HG03460 (cell line): ENCODE data around the gene WDR87.
A peak's percentile ranks its signal among the peaks of the same experiment; 100 is the strongest.
"Not testable (repeated sequence)": the region's sequence is repeated elsewhere in the genome, so short reads cannot be mapped to it uniquely, and the experiment has no call there.

Experiments
- ATAC-seq: cut with Tn5 transposase; IDR thresholded peaks from one replicate; pipeline ENCODE4 v1.9.1; 2021; ENCODE audit not compliant: unreplicated experiment

The WDR87 gene

DNA sequence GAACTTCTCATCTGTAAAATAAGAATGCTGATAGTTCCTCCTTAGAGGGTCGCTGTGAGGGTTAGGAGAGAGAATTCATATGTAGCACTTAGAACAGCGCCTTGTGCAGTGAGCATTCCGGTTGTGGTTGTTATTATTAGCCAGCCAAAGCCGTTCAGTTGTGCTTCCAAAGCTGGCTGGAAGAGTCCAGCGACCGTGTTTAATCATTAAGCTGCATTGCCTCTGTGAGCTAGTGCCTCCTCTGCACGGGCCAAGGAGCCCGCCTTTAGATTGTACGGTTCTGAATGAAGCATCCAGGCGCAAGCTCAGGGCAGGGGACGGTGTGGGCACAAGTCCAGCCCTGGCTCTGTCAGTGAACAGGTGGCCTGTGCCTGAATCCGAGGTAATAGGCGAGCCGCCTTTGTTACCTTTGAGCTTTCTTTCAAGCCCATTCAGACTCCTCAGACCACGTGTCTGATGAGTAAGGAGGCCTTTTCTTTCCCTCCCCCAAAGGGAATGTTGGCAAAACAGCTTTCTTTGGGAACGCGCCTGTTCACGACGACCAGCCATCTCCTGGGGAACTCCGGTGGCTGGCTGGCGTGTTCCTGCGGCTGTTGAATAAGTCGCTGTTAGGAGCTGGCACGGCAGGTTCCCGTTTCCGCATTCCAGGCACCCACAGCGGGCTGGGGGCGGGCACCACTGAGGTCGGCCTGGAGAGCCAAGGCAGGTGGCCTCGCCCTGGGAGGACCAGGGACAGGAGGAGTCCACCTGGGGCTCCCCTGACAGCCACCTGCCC is 25.7 kb upstream of the WDR87 start:
- no peak for ATAC-seq

DNA sequence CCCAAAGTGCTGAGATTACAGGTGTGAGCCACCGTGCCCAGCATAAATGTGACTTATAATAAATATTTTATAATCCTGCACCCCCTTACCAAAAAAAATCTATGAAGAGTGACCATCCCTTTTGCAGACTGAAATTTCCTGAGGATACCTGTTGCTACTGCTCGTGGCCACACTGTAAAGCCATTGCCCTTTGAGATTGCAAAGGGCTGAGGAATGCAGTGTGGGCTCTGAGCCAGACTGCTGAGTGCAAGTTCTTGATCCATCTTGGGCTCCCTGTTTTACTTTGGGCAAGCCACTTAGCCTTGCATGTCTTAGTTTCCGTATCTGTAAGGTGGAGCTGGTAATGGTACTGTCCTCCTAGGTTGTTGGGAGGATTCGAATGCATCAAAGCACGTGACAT is 24.0 kb upstream of the WDR87 start:
- no peak for ATAC-seq

DNA sequence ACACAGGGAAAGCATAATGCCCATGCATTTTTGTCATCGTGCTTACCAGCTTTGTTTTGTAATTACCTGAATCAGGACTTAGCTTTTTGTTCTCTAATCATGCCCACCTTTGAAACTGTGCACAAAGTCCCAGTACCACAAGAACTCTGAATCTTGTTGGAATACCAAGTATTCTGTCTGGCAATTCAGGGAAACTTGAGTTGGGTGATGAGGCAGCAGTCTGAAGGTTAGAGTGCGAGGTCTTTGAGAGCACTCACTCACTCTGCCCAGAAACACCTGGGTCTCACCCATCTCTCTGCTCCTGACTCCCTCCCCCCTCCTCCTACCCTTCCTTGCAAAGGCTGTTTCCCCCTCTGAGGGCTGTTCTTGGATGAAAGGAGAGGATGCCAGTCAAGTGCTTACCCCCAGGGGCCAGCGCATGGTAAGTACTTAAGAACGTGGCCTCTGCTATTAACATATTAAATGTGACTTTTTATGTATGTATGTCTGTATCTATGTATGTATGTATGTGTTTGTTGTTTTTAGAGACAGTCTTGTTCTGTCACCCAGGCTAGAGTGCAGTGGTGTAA is 23.0 kb upstream of the WDR87 start:
- no peak for ATAC-seq

DNA sequence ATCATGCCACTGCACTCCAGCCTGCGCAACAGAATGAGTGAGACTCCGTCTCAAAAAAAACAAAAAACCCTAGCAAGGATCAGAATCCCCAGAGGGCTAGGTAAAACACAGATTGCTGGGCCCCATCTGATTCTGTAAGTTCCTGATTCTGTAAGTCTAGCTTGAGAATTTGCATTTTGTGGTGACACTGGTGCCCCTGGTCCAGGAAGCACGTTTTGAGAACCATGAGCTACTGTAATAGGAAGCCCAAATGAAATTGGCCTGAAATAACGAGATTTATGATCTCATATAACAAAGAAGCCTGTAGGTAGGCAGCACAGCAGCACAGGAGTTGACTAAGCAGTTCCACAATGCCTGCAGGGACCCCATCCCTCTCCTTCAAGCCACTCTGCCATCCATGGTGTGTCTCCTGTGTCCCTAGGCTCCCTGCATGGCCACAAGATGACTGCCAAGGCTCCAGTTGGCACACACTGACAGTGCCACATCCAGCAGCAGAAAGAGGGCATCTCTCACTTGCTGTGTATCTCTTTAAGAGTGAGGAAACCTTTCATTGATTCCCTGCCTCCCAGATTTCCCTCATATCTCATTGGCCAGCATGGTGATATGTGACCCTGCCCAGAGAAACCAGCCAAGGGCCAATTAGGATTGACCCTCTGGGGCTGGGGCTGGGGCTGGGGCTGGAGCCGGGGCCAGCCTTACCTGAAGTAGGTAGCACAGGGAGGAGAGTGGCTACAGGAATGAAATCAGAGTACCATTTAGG is 22.3 kb upstream of the WDR87 start:
- ATAC-seq: peak; percentile 51

DNA sequence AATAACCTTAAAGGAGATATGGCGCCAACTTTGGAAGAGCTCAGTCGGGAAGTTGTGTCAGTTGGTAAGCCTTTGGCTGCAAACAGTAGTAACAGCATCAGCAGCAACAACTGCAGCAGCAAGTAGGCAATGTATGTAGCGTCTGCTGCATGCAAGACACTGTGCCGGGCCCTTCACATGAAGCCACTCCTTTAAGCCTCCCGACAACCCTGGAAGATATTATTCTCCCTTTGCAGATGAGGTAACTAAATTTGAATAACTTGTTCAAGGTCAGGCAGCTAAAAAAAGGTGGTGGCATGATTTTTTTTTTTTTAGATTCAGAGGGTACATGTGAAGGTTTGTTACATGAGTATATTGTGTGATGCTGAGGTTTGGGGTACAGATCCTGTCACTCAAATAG is 20.3 kb upstream of the WDR87 start:
- ATAC-seq: no peak

DNA sequence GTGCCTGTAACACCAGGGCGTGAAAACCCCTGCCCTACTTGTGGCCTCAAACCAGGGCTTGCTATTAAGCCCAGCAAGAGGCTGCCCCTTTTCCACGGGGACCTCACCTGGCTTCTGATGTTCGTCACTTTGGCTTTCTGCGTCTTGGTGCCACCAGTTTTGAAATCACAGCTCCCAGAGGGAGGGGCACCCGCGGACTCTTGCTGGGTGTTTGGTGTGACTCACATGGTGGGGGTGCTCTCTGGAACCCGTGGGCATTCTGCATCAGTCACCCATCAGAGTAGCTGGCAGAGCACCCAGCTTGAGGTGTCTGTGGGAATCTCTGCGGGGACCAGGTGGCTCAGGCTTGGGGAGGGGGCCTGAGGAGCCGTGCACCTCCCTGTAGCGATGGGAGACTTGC is 19.9 kb upstream of the WDR87 start:
- ATAC-seq: no peak

DNA sequence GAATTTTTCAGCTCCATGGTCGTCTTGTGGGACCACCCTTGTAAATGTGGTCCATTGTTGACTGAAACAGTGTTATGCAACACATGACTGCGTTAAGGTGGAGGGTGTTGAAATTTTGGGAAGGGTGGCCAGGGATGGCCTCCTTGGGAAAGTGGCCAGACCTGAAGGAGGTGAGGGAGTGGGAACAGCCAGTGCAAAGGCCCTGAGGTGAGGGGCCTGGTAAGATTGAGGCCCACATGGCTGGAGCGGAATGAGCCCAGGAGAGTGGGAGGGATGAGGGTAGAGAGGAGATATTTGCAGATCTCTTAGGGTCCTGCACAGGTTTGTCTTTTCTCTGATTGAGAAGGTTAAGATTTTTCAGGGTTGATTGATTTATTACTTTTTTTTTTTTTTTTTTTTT is 18.8 kb upstream of the WDR87 start:
- ATAC-seq: no peak

DNA sequence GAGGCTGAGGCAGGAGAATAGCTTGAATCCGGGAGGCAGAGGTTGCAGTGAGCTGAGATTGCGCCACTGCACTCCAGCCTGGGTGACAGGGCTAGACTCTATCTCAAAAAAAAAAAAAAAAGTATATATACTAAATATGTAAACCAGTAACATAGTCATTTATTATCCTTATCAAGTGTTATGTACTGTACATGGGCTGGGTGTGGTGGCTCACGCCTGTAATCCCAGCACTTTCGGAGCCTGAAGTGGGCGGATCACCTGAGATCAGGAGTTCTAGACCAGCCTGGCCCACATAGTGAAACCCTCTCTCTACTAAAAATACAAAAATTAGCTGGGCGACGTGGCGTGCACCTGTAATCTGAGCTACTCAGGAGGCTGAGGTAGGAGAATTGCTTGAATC is 18.2 kb upstream of the WDR87 start:
- not testable (repeated sequence) for ATAC-seq

DNA sequence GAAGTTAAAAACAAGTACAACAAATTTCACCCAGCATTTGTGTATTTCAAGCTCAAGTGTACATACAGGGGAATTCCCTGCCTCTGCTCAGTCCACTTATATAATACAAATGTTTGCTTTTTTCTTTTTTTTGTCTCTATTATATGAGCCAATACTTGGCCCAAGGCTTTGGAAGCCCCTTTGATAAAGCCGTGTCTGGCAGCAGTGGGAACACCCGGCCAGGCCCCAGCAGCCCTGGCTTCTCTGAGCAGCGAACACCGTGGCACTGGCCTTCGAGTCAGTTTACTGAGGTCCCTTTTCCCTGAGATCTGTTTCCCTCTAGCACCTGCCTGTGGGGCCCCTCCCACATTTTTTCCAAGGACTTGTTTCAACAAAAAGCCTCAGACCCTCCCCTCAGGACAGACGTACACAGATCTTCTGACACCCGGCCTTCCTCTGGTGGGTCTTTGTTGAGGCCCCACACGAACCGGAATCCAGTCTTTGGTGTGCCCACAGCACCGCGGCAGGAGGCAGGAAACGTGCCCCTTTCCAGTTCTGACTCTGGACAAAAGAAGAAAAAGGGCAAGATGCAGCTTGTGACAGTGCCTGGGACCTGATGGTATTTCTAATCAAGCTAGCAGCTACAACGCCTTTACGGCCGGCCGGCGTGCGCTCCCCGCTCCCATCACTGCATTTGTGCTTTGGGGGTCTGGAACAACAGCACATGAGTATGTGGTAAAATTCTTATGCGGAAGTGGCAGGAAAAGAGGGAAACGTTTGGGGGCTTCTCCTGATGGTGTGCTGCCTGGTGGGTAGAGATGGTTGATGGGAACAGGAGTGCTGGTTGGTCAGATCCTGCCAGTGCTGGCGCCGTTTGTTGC is 14.4 kb upstream of the WDR87 start:
- no peak for ATAC-seq

DNA sequence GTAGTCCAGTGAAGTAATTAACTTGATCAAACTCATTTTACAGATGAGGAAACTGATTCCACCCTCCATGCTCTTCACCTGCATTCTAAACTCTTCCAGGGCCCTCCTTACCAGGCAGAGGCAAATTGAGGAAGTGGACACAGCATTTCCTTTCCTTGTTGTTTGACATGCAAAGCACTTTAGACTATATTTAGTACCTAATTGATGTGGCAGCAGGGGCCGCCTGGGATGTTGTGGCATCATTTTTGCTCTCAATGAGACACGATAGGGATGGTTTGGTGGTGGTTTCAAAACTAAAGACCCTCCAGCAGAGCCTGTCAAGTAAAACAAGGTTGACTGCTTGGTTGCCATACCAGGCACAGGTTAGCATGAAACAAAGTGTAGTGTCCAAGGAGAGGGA is 8.5 kb upstream of the WDR87 start:
- ATAC-seq: peak; percentile 59

DNA sequence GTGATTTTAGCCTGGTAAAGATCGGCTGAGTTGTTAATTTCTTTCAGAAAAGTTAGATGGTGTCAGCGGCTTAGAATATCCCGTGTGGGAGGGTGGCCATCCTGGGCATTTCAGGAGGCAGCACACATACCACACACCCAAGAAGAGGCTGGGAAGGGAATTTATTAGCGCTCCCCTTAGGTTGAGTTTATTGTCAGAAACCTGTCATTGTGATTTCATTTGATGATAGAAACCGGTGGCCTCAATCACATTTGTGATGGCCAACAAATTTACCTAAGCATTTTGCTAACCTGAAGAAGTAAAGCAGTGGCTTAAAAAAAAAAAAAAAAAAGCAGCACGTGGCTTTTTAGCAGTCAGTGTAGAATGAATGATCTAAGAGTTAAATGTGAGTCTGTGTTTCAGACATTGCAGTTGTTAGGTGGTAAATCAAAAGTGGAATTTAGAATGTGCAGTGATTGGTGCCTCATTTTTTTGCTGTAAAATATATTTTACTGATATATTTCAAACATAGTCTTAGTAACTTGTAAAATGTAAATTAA is 3.3 kb upstream of the WDR87 start:
- no peak for ATAC-seq

DNA sequence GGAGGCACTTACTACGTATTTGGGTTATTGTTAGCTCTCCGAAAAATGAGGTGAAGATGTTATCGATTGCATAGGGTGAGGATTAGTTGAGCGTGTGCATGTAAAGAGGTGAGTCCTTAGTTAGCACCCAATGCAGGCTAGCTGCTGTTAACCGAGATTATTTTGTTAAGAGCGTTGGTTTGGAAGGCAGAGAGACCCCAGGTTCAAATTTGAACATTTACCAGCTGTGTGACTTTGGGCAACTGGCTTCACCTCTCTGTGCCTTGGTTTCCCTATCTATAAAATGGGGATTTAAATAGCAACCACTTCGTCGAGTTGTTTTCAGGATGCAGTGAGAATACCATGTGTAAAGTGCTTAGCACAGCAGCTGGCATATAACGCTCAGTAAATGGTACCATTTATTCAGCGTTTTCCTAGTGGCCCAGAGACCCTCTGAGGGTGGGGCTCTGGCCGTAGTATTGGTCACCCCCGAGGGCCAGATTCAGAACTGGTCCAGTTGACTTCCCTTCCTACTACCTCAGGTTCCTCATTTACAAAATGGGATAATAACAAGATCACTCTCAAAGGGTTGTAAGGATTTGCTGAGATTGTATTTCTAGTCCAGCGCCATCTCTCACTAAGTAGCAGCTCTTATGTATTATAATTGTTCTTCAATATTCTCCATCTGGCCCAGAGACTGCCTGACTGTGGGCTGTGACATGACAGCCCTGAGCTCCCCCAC is 1.5 kb upstream of the WDR87 start:
- ATAC-seq: no peak

DNA sequence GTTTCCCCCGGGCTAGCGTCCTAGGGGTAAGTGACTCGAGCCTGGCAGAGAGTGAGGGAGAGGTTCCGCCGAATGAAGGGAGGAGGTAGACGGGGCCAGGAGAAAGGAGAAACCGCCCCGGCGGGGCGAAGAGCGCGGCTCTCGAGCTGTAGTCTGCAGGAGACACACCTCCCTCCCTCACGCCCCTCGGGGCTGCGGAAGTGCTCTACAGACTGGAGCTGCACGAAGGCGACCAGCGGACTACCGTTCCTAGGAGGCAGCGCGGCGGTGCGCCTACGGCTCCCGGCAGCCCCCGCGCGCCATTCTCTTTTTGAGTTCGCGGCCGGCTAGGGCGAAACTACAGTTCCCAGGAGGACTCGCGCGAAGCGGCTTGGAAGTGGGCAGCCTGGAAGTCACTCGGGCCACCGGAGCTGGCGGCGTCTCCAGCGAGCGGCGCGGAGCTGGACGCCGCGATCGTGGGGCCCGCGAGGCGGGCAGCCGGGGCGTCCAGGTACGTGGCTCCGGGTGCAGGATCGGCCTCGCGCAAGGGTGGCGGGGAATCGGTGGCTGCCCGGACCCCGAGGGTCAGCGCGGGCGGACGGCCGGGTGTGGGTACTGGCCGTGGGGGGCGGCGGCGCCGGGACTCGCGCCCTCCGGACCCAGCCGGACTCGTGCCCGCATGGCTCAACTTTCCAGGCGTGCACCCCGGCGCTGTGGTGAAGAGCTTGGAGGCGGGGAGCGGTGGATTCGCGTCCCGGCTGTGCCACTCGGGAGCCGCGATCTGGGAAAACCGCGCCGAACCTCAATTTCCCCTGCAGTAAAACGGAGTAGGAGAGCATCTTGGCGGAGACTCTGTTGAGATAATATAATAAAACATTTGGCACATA is 708 bp upstream of the WDR87 start, which contains the start of gene SIPA1L3:
TSS of gene SIPA1L3 (plus strand) at position 340 of the 866 bp plus-strand sequence. CDS start 174,358 bp downstream, outside the sequence.
- ATAC-seq: peak; percentile 72

DNA sequence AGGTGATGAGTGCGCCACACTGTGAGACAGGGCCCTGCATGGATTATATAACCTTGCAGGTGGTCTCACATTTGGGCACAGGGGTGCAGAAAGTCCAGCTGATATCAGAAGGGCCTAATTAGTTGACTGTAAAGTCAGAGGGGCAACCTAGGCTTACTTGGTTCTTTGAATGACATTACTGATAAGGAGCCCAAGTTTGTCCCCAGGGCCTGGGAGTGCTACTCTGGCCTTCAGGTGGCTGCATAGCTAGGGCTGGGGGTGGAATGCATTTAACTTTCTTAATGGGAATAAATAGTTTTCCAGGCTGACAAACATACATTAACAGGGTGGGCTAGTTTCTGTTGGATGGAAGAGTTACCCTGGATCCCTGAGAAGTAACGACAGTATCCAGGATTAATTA is 3.3 kb downstream of the WDR87 start:
- ATAC-seq: no peak

DNA sequence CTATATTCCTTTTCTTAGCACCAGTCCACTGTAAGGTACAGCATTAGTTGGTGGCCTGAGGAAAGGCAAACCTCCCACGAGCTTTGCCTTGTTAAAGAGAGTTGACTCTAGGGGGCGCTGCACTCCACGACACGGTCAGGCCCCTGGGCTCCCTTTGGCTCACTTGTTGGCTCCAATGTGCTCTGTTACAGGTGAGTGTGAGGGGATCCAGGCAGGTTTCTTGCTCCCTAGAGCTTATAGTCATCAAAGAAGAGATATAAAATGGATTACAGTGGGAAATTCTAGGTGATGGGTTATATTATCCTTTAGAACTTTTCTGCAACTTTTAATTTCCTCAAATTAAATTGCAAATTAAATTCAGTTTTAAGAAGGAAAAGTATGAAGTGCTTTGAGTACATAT is 3.7 kb downstream of the WDR87 start:
- no peak for ATAC-seq

DNA sequence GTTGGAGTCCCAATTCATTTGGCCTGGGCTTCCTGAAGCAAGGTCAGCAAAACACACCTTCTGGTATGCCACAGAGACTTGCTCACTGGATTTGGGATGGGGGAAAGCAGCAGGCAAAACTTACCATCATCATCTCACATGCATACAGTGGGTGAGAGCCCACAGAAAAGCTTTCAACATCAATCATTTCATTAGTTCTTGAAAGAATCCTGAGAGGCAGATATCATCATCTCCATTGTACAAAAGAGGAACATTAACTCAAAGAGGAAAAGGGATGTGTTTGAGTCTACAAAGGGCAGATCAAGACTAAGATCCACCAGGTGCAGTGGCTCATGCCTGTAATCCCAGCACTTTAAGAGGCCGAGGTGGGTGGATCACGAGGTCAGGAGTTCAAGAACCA is 6.4 kb downstream of the WDR87 start:
- ATAC-seq: no peak

DNA sequence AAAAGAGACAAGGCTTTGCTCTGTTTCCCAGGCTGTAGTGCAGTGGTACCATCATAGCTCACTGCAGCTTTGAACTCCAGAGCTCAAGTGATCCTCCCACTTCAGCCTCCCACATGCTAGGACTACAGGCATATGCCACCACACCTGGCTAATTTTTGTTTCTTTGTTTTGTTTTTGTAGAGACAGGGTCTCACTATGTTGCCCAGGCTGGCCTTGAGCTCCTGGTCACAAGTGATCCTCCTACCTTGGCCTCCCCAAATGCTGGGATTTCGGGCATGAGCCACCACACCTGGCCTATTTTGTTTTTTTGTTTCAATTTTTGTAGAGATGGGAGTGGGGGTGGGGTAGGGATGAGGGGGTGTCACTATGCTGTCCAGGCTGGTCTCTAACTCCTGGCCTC is 6.9 kb downstream of the WDR87 start:
- ATAC-seq: no peak

DNA sequence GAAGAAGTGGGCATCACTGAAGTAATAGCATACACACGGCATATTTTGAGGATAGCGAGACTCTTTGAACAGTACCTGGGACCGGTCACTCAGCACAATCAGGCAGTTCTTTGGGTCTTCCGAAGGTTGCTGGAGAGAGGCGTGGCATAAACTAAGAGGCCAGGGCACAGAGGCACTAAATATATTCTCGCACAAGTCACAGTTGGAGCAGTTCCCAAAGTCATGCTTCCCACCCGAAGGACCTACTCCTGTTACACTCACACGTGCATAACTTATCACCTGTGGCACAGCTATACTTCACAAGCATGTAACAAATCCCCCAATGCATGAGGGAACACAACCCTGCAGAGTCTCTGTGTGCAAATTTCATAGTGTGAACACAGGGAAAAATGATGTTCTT is 10.2 kb downstream of the WDR87 start:
- no peak for ATAC-seq

DNA sequence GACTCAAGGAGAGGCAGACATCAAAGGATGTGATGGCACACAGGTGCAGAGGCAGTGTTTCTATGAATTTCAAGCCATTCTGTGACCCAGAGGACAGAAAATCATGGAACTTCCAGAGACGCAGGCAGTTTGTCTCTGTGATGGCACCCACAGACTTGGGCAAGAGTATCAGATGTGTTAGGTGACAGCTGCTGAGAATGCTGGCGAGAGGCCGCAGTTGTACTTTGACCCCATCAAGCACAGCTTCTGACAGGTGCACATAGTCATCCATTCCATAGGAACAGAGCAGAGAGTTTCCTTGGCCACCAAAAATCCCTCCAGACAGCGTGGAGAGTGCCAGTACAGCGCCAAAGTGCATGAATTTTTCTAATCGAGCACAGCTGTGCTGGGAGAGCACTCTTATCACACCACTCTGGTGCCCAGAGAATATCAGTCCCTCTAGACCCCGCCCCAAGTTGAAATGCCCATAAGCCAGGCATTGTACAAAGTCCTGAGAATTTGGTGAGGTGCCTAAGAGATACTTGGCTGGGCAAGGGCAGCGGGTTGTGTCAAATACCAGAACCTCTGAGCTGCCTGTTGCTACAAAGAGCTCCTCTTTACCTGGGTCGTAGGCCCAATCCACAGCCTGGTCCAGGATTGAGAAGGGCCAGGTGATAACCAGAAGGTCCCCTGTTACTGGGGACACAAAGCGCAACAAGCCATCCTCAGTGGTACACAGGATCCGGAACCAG is 12.4 kb downstream of the WDR87 start:
- ATAC-seq: no peak
